NOMO-1 treated with dmso at 0.1 percent for 144 hours (cell line): ENCODE measurements around the gene MAEA.
"Not testable (repeated sequence)": the region's sequence is repeated elsewhere in the genome, so short reads cannot be mapped to it uniquely, and the experiment has no call there.

Experiments
- DNase-seq: peaks from one replicate; lab custom pipeline; 2025; ENCODE audit not compliant: unreplicated experiment; lab: John Stamatoyannopoulos, UW

Gene MAEA

GRCh38 chr4:1318488-1319213 is 29.0 kb downstream of the MAEA start:
- DNase-seq = no peak

DNA sequence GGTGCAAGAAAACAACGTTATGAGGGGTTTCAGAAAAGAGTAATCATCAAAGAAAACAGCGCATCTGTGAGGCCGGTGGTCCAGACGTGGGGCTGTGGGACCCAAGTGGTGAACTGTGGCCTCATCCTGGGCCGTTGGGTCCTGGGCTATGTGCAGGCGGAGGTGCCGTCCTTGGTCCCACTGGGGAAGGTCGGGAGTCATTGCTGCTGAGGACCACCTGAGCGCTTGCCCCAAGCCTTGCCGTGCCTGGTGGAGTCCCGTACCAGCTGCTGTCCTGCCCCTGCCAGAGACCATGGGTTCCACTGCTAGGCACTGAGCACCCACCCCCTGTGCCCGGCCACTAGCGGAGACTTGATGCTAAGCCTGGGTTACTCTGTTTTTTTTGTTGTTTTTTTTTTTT is 31.8 kb downstream of the MAEA start:
- DNase-seq = no peak

GRCh38 chr4:1321946-1322650 is 32.4 kb downstream of the MAEA start:
- no peak for DNase-seq

- no peak for DNase-seq
These were observed 33.6 kb downstream of the MAEA start for GRCh38 chr4:1323280-1323634.

DNA sequence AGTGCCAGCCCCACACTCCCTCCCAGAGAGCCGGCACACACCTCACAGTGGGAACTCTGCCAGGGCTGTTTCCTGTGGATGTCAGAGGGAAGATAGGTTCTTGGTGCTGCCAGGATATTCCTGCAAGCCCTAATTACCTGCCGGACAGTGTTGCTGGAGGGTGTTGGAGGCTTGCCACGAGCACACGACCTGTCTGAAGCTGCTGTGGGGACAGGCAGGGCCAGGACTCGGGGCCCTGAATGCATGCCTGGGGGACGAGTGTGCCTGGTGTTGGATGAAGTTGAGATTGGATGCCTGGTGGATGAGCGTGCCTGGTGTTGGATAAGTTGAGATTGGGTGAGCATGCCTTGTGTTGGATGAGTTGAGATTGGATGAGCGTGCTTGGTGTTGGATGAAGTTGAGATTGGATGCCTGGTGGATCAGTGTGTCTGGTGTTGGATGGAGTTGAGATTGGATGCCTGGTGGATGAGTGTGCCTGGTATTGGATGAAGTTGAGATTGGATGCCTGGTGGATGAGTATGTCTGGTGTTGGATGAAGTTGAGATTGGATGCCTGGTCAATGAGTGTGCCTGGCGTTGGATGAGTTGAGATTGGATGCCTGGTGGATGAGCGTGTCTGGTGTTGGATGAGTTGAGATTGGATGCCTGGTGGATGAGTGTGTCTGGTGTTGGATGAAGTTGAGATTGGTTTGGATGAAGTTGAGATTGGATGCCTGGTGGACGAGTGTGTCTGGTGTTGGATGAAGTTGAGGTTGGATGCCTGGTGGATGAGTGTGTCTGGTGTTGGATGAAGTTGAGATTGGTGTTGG is 34.1 kb downstream of the MAEA start:
- no peak for DNase-seq

- not testable (repeated sequence) for DNase-seq
These were observed 34.9 kb downstream of the MAEA start for GRCh38 chr4:1324443-1325175.

- no peak for DNase-seq
These were observed 35.4 kb downstream of the MAEA start for GRCh38 chr4:1325176-1325480.

- DNase-seq = no peak
These were observed 36.3 kb downstream of the MAEA start for GRCh38 chr4:1325681-1326635.

GRCh38 chr4:1326751-1327525 is 37.2 kb downstream of the MAEA start:
- DNase-seq = no peak

GRCh38 chr4:1327526-1328266 is 38.0 kb downstream of the MAEA start:
- no peak for DNase-seq

DNA sequence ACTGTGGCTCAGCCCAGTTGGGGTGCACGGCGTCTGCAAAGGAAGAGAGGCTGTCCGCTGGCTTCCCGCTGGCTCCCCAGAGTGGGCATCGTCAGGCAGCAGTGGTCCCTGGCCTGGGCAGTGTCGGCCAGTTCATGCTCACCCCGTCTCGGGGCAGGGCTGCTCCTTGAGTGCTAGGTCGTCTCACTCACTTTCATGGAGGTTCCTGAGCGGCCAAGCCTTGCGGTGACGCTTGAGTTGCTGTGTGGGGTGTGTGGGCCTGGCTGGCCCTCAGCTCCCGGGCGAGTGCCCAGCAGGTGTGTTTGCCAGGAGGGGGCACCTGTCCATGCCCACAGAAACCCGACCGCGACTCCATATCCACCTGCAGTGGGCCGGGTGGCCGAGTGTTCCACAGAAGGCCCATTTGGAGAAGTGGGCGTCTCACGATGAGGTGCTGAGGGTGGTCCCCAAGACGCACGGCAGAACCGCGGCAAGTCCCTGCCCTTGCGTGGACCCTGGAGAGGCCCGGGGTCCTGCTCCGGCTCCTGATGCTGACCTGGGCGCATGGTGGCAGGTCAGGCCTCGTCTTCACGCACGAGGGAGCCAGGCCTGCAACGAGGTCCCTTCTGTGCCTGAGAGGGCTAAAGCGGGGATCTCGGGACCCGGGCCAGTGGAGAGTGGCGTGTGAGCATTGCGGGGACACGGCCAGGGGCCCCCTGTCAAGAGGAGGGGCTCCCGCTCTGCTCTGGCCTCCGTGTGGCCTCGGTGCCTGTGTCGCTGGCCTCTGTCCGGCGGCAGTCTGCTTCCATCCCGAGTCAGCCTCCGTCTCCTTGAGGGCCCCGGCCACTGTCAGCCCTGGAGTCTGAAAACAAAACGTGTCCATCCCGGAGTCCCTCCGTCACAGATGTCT is 38.8 kb downstream of the MAEA start:
- DNase-seq = no peak

DNA sequence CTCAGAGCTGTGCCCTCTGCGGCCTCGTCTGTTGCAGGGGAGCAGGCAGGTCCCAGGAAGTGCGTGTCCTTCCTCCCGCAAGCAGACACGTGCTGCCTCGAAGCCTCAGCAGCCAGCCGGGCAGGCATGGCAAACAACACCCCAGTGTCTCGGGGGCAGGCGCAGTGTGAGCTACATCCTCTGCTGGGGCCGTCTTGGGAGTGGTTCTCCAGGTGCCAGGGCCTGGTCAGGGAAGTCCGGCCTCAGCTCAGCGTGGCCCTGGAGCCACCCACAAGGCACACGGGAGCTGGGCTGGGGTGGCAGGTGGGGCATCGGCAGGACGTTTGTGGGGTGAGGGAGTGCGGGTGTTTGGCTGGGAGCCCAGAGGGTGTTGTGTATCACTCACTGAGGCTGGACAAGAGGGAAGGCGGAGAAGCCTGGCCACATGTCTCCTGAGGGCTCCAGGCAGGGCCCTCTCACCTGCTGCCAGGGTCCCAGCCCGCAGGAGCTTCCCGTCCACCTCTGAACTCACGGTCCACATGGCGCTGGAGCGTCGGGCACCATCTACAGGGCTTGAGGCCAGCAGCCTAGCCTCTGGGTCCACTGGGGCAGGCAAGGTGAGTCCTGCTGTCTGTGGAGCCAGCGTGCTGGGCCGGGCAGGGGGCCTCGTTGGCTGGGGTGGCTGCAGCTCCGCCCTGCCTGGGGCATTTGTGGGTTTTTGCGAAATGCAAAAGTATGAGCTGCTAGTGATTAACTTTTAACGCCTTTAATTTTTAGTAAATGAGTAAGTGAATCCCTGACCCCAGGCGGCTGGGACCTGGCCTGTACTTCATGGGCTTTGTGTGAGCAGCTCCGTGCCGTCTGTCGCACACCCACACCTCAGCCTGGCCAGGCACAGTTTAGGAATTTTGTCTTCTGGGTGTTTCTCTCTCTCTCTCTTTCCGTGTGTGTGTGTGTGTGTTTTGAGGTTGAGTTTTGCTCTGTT is 40.0 kb downstream of the MAEA start:
- DNase-seq = peak; percentile 32

DNA sequence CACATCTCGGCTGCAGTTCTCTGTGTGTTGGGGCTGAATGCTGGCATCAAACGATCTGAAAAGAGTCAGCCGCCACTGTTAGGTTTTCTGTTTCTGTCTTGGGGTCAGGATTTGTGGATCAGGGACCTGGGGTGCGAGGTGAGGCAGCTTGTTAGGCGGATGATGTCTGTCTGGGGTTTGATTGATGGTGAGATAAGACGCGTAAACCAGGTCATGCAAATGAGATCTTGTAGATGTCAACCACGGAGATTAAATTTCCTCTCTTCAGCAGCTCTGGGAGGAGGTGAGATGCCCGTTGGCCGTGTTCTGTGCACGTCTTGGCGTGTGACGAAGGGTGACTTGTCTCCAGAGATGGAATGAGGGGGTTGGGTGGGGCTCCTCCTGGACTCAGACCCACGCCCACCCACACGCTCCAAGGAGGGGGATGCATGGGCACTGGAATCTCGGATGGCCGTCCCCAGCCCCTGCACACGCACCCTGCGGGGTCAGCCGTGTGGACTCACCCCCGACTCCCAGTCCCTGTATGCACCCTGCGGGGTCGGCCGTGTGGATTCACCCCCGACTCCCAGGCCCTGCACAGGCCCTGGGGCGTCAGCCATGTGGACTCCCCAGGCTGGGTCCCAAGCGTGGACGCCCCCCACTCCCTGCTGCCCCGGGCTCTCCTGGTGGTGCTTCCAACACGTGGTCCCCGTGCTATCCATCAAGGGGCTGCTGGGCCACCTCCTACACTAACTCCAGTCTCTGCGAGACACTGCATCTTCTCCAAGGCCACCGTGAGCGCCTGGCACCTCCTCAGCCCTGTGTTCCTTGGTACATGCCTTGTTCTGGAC is 41.3 kb downstream of the MAEA start:
- no peak for DNase-seq

DNA sequence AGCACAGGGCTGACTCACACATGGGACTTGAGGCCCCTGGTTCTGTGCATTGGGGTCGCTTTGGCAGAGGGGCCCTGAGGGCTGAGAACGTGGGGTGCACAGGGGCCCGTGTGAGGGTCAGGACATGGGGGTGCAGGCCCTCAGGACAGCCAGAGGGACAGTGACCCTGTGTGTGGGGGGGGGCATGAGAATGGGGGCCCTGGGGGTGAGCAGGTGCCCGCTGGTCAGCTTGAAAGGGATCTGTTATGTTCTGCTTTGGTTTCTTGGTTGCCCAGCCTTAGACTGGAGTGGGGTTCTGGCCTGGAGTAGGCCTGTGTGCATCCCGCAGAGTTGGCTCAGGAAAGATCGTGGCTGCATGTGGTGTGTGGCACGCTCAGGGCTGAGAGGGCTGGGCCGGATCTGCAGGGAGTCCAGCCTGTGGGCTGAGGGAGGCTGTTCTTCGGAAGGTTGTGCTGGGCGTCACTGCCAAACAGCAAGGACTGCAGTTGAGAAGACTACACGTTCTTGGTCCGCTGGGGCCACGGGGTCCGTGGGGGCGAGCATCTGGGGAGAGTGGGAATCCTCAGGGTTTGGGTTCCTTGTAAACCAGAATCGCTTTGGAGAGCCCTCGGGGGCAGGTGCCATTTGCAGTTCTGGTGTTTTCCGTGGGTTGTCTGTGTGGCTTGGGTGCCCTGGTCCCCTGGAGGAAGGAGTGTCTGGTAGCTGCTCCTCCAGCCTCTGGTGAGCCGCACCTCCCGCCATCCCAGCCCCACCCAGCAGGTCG is 42.1 kb downstream of the MAEA start:
- DNase-seq = no peak

DNA sequence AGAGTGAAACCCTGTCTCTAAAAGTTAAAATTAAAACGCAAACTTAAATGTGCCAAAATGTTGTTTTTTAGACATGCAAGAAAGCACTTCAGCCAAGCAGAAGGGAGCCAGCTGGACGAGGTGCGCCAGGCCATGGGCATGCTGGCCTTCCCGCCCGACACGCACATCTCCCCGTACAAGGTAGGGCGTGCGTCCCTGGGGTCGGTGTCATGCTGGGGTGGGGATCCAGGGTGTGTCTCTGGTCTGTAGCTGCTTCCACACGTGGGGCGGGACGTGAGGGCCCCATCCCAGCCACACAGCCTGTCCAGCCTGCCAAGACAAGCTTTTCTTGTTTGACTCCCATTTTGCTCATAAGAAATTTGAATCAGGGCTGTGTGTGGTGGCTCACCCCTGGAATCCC is 43.0 kb downstream of the MAEA start:
- DNase-seq = no peak
